Naive thymus-derived CD4-positive, alpha-beta T cell (primary cell): ENCODE results near the gene RALBP1. TPM values are rescaled to one million over a fixed set of nuclear protein-coding genes. Genes with fewer than 3 reads are reported as not detected.
A peak's percentile ranks its signal among the peaks of the same experiment; 100 is the strongest.

Source experiments
- ATAC-seq: fragments of 150-1000 bp; cut with Tn5 transposase; 2 replicates; pipeline ENCODE4 v1.10.0; 2021; ENCODE audit warnings: mild to moderate bottlenecking, moderate library complexity
- CTCF ChIA-PET: fragments of 350-600 bp; sonication (Branson Sonifier 250); formaldehyde crosslinking; loops from one replicate; lab custom pipeline; 2021; ENCODE audit warnings: antibody characterized with exemption; lab: Charles Lee
- POLR2A ChIA-PET: fragments of 350-600 bp; sonication (Branson Sonifier 250); formaldehyde crosslinking; loops from one replicate; lab custom pipeline; 2021; ENCODE audit warnings: antibody characterized with exemption, inconsistent platforms; lab: Charles Lee
- DNase-seq, 9 donors: peaks; one replicate each; pipeline versions ENCODE4 v3.0.0 to v3.0.0-alpha.2; 2020 to 2022; ENCODE audit warnings: mixed read lengths in 1 of 9
- H3K27ac ChIP-seq: one replicate; pipeline ENCODE4 v1.7.0; 2013; ENCODE audit warnings: mild to moderate bottlenecking, low read depth, low read length, moderate library complexity
- H3K27me3 ChIP-seq, 2 donors: one replicate each; pipeline ENCODE4 v1.7.0; 2013; ENCODE audit warnings: low read length in 2 of 2, mild to moderate bottlenecking in 2 of 2, moderate library complexity in 2 of 2; ENCODE audit not compliant: control insufficient read depth in 2 of 2, insufficient read depth in 2 of 2
- H3K36me3 ChIP-seq, 3 experiments: 1 replicate in 2 of 3; 2 replicates in 1 of 3; pipeline ENCODE4 v1.7.0; 2013; ENCODE audit warnings: low read length in 3 of 3, mild to moderate bottlenecking in 3 of 3, moderate library complexity in 1 of 3; ENCODE audit not compliant: insufficient read depth in 3 of 3, control insufficient read depth in 2 of 3
- H3K4me1 ChIP-seq, 2 donors: one replicate each; pipeline ENCODE4 v1.7.0; 2013; ENCODE audit warnings: low read length in 2 of 2, mild to moderate bottlenecking in 2 of 2, moderate library complexity in 1 of 2; ENCODE audit not compliant: control insufficient read depth in 2 of 2, insufficient read depth in 2 of 2
- H3K4me3 ChIP-seq: 2 replicates; pipeline ENCODE4 v1.7.0; 2013; ENCODE audit warnings: mild to moderate bottlenecking, low read length
- H3K9me3 ChIP-seq, 3 experiments: 1 replicate in 2 of 3; 2 replicates in 1 of 3; pipeline ENCODE4 v1.7.0; 2013; ENCODE audit warnings: low read length in 3 of 3; ENCODE audit not compliant: control insufficient read depth in 2 of 3
- H3K27ac Mint-ChIP-seq, 9 donors: one replicate each; pipeline ENCODE4 v1.8.0; 2020 to 2022; ENCODE audit warnings: mixed read lengths in 9 of 9, mild to moderate bottlenecking in 8 of 9, moderate library complexity in 5 of 9, inconsistent platforms in 2 of 9
- H3K27me3 Mint-ChIP-seq, 5 donors: one replicate each; pipeline ENCODE4 v1.8.0; 2021 to 2022; ENCODE audit warnings: mixed read lengths in 5 of 5, mild to moderate bottlenecking in 1 of 5
- H3K36me3 Mint-ChIP-seq, 5 donors: one replicate each; pipeline ENCODE4 v1.8.0; 2020 to 2022; ENCODE audit warnings: mixed read lengths in 5 of 5, mild to moderate bottlenecking in 3 of 5, inconsistent platforms in 1 of 5
- H3K4me1 Mint-ChIP-seq, 7 donors: one replicate each; pipeline ENCODE4 v1.8.0; 2020 to 2022; ENCODE audit warnings: mixed read lengths in 7 of 7, mild to moderate bottlenecking in 3 of 7, inconsistent platforms in 1 of 7
- H3K4me3 Mint-ChIP-seq, 10 donors: one replicate each; pipeline ENCODE4 v1.8.0; 2020 to 2022; ENCODE audit warnings: mild to moderate bottlenecking in 10 of 10, mixed read lengths in 10 of 10, moderate library complexity in 6 of 10, inconsistent platforms in 2 of 10
- H3K9me3 Mint-ChIP-seq, 11 donors: one replicate each; pipeline ENCODE4 v1.8.0; 2020 to 2022; ENCODE audit warnings: mixed read lengths in 11 of 11, mild to moderate bottlenecking in 4 of 11, inconsistent platforms in 1 of 11, moderate library complexity in 1 of 11
- intact Hi-C, 2 donors: fragments of 100-400 bp; cut with micrococcal nuclease; formaldehyde crosslinking; loops; one replicate each; pipeline ENCODE4 v1.15.1; 2023
- polyA plus RNA-seq, 2 donors: library from polyadenylated mRNA; unstranded; fragments of 300-500 nt; fragmentation: Illumina TruSeq; gene quantifications; one replicate each; pipeline ENCODE4 v1.2.3, GENCODE V29; 2021
- total RNA-seq, 6 experiments: library from RNA in 5 of 6; stranded (reverse) in 5 of 6; gene quantifications; 1 replicate in 5 of 6; 2 replicates in 1 of 6; pipeline ENCODE4 v1.2.3 and lab custom pipeline; 2021 to 2026

Gene RALBP1
- total and polyA plus RNA-seq, 7 experiments from 2014 or later, result 20.3 to 47.8 (median 40.0) TPM

- Histone ChIP-seq H3K4me3 (no peak overlapping the region), H3K4me1 (no peaks in the 10 kb centered on the region), H3K36me3 (peaks cover 0 to 40% (median 0%) of the 10 kb centered on the region in 3 experiments), H3K27me3 (no peaks in the 10 kb centered on the region), H3K9me3 (no peaks in the 10 kb centered on the region), H3K27ac (no peak overlapping the region)
- H3K27ac Mint-ChIP-seq, result no peak overlapping the region
- ATAC-seq (no peak), DNase-seq (no peak)
- intact Hi-C loops, result no loop called here
- POLR2A ChIA-PET, result no interaction called here
- H3K9me3 Mint-ChIP-seq, result no peaks in the 10 kb centered on the region
- CTCF ChIA-PET, result no interaction called here
- peaks cover 0 to 45% (median 26%) of the 10 kb centered on the region in 5 donors for H3K36me3 Mint-ChIP-seq
- no peaks in the 10 kb centered on the region for H3K27me3 Mint-ChIP-seq
- no peak overlapping the region for H3K4me3 Mint-ChIP-seq
- H3K4me1 Mint-ChIP-seq, result peaks cover 0 to 6% (median 0%) of the 10 kb centered on the region in 7 donors
These were observed 46.5 kb downstream of the RALBP1 start for GRCh38 chr18:9521770-9522169.

- no peaks in the 10 kb centered on the region for H3K4me1 ChIP-seq
- ChIA-PET CTCF (interaction anchor here (0.6 kb wide), 1 partner anchor 127 kb away, joined by 3 read pairs; no protein-coding TSS in a partner anchor), POLR2A (no interaction called here)
- no peak overlapping the region for H3K4me3 ChIP-seq
- Mint-ChIP-seq H3K36me3 (peaks cover 11 to 51% (median 31%) of the 10 kb centered on the region in 5 donors), H3K9me3 (peaks cover 0 to 4% (median 0%) of the 10 kb centered on the region in 11 donors), H3K4me3 (no peak overlapping the region), H3K4me1 (peaks cover 0 to 6% (median 0%) of the 10 kb centered on the region in 7 donors), H3K27ac (no peak overlapping the region), H3K27me3 (no peaks in the 10 kb centered on the region)
- no peaks in the 10 kb centered on the region for H3K9me3 ChIP-seq
- ATAC-seq, result no peak
- intact Hi-C loops, result no loop called here
- no peak overlapping the region for H3K27ac ChIP-seq
- H3K36me3 ChIP-seq, result peaks cover 0 to 41% (median 2%) of the 10 kb centered on the region in 3 experiments
- no peaks in the 10 kb centered on the region for H3K27me3 ChIP-seq
- DNase-seq, result no peak
These were observed 47.6 kb downstream of the RALBP1 start for GRCh38 chr18:9522952-9523351.

GRCh38 chr18:9526458-9526857, 51.1 kb downstream of the RALBP1 start:
- H3K4me1 Mint-ChIP-seq, result peaks cover 0 to 8% (median 0%) of the 10 kb centered on the region in 7 donors
- intact Hi-C loops, result no loop called here
- peaks cover 0 to 53% (median 3%) of the 10 kb centered on the region in 3 experiments for H3K36me3 ChIP-seq
- H3K4me3 Mint-ChIP-seq, result no peak overlapping the region
- no peak for ATAC-seq
- H3K9me3 Mint-ChIP-seq, result peaks cover 0 to 10% (median 0%) of the 10 kb centered on the region in 11 donors
- peaks cover 22 to 66% (median 42%) of the 10 kb centered on the region in 5 donors for H3K36me3 Mint-ChIP-seq
- H3K4me3 ChIP-seq, result no peak overlapping the region
- H3K9me3 ChIP-seq, result no peaks in the 10 kb centered on the region
- H3K27me3 ChIP-seq, result no peaks in the 10 kb centered on the region
- ChIA-PET POLR2A (no interaction called here), CTCF (no interaction called here)
- no peak for DNase-seq
- no peak overlapping the region for H3K27ac Mint-ChIP-seq
- no peaks in the 10 kb centered on the region for H3K27me3 Mint-ChIP-seq
- no peak overlapping the region for H3K27ac ChIP-seq
- no peaks in the 10 kb centered on the region for H3K4me1 ChIP-seq

GRCh38 chr18:9530226-9531009, 55.1 kb downstream of the RALBP1 start:
- Mint-ChIP-seq H3K27me3 (no peaks in the 10 kb centered on the region), H3K4me1 (peaks cover 0 to 8% (median 0%) of the 10 kb centered on the region in 7 donors), H3K27ac (peak overlapping the region in 1 of 9 donors; percentile 50), H3K9me3 (peaks cover 0 to 10% (median 0%) of the 10 kb centered on the region in 11 donors), H3K4me3 (no peak overlapping the region), H3K36me3 (peaks cover 35 to 65% (median 38%) of the 10 kb centered on the region in 5 donors)
- POLR2A ChIA-PET, result no interaction called here
- Histone ChIP-seq H3K9me3 (no peaks in the 10 kb centered on the region), H3K27ac (no peak overlapping the region), H3K27me3 (no peaks in the 10 kb centered on the region), H3K36me3 (peaks cover 7 to 61% (median 13%) of the 10 kb centered on the region in 3 experiments), H3K4me1 (no peaks in the 10 kb centered on the region), H3K4me3 (no peak overlapping the region)
- intact Hi-C loops, result no loop called here
- no peak for ATAC-seq
- CTCF ChIA-PET, result no interaction called here
- DNase-seq, result no peak

- Histone ChIP-seq H3K27ac (no peak overlapping the region), H3K36me3 (peaks cover 7 to 69% (median 13%) of the 10 kb centered on the region in 3 experiments), H3K4me3 (no peak overlapping the region), H3K27me3 (no peaks in the 10 kb centered on the region), H3K4me1 (no peaks in the 10 kb centered on the region), H3K9me3 (no peaks in the 10 kb centered on the region)
- Mint-ChIP-seq H3K9me3 (peaks cover 0 to 10% (median 0%) of the 10 kb centered on the region in 11 donors), H3K4me1 (peaks cover 0 to 8% (median 0%) of the 10 kb centered on the region in 7 donors), H3K27ac (peak overlapping the region in 2 of 9 donors; percentile 9 to 25), H3K27me3 (no peaks in the 10 kb centered on the region), H3K4me3 (no peak overlapping the region), H3K36me3 (peaks cover 32 to 73% (median 42%) of the 10 kb centered on the region in 5 donors)
- DNase-seq (no peak), ATAC-seq (no peak)
- CTCF ChIA-PET, result no interaction called here
- POLR2A ChIA-PET, result no interaction called here
- intact Hi-C loops, result no loop called here
These were observed 56.6 kb downstream of the RALBP1 start for GRCh38 chr18:9531791-9532410.

- no peak overlapping the region for H3K27ac Mint-ChIP-seq
- Histone ChIP-seq H3K4me3 (no peak overlapping the region), H3K27ac (no peak overlapping the region), H3K36me3 (peaks cover 7 to 80% (median 10%) of the 10 kb centered on the region in 3 experiments), H3K4me1 (no peaks in the 10 kb centered on the region), H3K9me3 (no peaks in the 10 kb centered on the region), H3K27me3 (no peaks in the 10 kb centered on the region)
- peaks cover 0 to 8% (median 0%) of the 10 kb centered on the region in 7 donors for H3K4me1 Mint-ChIP-seq
- H3K9me3 Mint-ChIP-seq, result no peaks in the 10 kb centered on the region
- CTCF ChIA-PET, result no interaction called here
- H3K4me3 Mint-ChIP-seq, result no peak overlapping the region
- POLR2A ChIA-PET, result no interaction called here
- DNase-seq (no peak), ATAC-seq (no peak)
- intact Hi-C loops, result no loop called here
- peaks cover 14 to 61% (median 24%) of the 10 kb centered on the region in 5 donors for H3K36me3 Mint-ChIP-seq
- H3K27me3 Mint-ChIP-seq, result no peaks in the 10 kb centered on the region
These were observed 59.5 kb downstream of the RALBP1 start for GRCh38 chr18:9534844-9535243.
